ENCODE results near the gene WDR89.

DNA sequence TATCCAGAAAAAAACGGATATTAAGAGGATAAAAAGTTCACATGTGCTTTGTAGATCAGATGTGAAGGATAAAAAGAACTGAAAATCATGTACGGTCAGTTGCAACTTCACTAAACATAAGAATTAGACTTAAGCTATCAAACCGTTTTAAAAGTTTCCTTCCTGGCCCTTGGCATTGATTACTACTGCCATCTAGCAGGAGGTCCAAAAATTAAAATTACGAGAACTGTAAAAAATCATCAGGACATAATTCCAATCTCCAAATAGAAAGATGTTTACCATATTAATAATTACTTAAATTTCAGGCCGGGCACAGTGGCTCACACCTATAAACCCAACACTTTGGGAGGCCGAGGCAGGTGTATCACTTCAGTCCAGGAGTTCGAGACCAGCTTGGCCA is 7.9 kb downstream of the WDR89 start:
- TF ChIP-seq, protein P1, sequence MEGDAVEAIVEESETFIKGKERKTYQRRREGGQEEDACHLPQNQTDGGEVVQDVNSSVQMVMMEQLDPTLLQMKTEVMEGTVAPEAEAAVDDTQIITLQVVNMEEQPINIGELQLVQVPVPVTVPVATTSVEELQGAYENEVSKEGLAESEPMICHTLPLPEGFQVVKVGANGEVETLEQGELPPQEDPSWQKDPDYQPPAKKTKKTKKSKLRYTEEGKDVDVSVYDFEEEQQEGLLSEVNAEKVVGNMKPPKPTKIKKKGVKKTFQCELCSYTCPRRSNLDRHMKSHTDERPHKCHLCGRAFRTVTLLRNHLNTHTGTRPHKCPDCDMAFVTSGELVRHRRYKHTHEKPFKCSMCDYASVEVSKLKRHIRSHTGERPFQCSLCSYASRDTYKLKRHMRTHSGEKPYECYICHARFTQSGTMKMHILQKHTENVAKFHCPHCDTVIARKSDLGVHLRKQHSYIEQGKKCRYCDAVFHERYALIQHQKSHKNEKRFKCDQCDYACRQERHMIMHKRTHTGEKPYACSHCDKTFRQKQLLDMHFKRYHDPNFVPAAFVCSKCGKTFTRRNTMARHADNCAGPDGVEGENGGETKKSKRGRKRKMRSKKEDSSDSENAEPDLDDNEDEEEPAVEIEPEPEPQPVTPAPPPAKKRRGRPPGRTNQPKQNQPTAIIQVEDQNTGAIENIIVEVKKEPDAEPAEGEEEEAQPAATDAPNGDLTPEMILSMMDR (IDR thresholded peaks at IDR 0.05) = no peak
- TF ChIP-seq POLR2A (IDR thresholded peaks at IDR 0.05) = no peak

Measured in ovary (tissue), 3 donors.